GM12878 (cell line): ENCODE results near the gene ADH1C. TPM values are rescaled to one million over a fixed set of nuclear protein-coding genes. Genes with fewer than 3 reads are reported as not detected.

Experiments used
- ATAC-seq: fragments of 200-7000 bp; cut with Tn5 transposase; 3 replicates; pipeline ENCODE4 v1.9.1; 2020; ENCODE audit warnings: mild to moderate bottlenecking, moderate library complexity
- BruUV-seq: library from RNA; stranded (reverse); fragments of 400-500 nt; replicated peaks from 2 replicates; lab custom pipeline; 2021; lab: Mats Ljungman, UMichigan
- CTCF ChIA-PET: fragments of 300-600 bp; sonication (Branson Sonifier 250); formaldehyde crosslinking; extraction: SDS; loops from one replicate; lab custom pipeline; 2021; ENCODE audit warnings: inconsistent platforms; lab: Yijun Ruan, JAX
- POLR2A ChIA-PET: fragments of 350-600 bp; formaldehyde crosslinking; extraction: SDS; loops from one replicate; lab custom pipeline; 2021; ENCODE audit warnings: inconsistent platforms; lab: Charles Lee
- RAD21 ChIA-PET: fragments of 300-600 bp; sonication (Branson Sonifier 250); formaldehyde crosslinking; loops from one replicate; lab custom pipeline; 2023; ENCODE audit warnings: antibody characterized with exemption; ENCODE audit not compliant: unreplicated experiment; lab: Charles Lee
- SMC1A ChIA-PET: fragments of 300-600 bp; sonication (Branson Sonifier 250); formaldehyde crosslinking; loops from one replicate; lab custom pipeline; 2023; ENCODE audit not compliant: unreplicated experiment, uncharacterized antibody; lab: Charles Lee
- DNase-seq: peaks from one replicate; pipeline ENCODE4 v3.0.0-alpha.2; 2011; ENCODE audit warnings: low read depth, low spot score
- FAIRE-seq: peaks from 3 replicates; lab custom pipeline; 2011; peaks lifted over from hg19 to GRCh38; lab: Jason Lieb, UNC
- H2AFZ ChIP-seq: 2 replicates; pipeline ENCODE4 v1.6.0; 2011; ENCODE audit warnings: low read depth, low read length, control low read depth; ENCODE audit not compliant: control insufficient read depth
- H3K27ac ChIP-seq: 2 replicates; pipeline ENCODE4 v1.5.1; 2011; ENCODE audit warnings: control low read depth; ENCODE audit not compliant: control insufficient read depth, insufficient read depth
- H3K27me3 ChIP-seq, 2 experiments: replicated peaks in 1 of 2; 2 replicates each; pipeline versions ENCODE4 v1.6.0 to v1.6.1; 2011; ENCODE audit warnings: low read length in 1 of 2; ENCODE audit not compliant: control insufficient read depth in 2 of 2, insufficient read depth in 2 of 2
- H3K36me3 ChIP-seq, 2 experiments: 2 replicates each; pipeline ENCODE4 v1.5.1; 2011; ENCODE audit warnings: low read length in 1 of 2; ENCODE audit not compliant: control insufficient read depth in 2 of 2, insufficient read depth in 2 of 2
- H3K4me1 ChIP-seq: 2 replicates; pipeline ENCODE4 v1.6.1; 2011; ENCODE audit warnings: mild to moderate bottlenecking, low read length, moderate library complexity, mixed read lengths; ENCODE audit not compliant: control insufficient read depth, insufficient read depth
- H3K4me2 ChIP-seq: 2 replicates; pipeline ENCODE4 v1.6.0; 2011; ENCODE audit warnings: control low read depth; ENCODE audit not compliant: control insufficient read depth, insufficient read depth
- H3K4me3 ChIP-seq: fragments of 200-600 bp; sonication (generic); 2 replicates; pipeline ENCODE4 v1.5.1; 2016
- H3K79me2 ChIP-seq: 2 replicates; pipeline ENCODE4 v1.6.0; 2011; ENCODE audit warnings: low read length; ENCODE audit not compliant: control insufficient read depth, insufficient read depth
- H3K9ac ChIP-seq: 2 replicates; pipeline ENCODE4 v1.8.0; 2011; ENCODE audit warnings: low read length, control low read depth, mixed read lengths; ENCODE audit not compliant: control insufficient read depth, insufficient read depth
- H3K9me3 ChIP-seq: replicated peaks from 3 replicates; pipeline ENCODE4 v1.5.1; 2011; ENCODE audit warnings: mild to moderate bottlenecking, low read length; ENCODE audit not compliant: control insufficient read depth, insufficient read depth
- H4K20me1 ChIP-seq: 2 replicates; pipeline ENCODE4 v1.6.0; 2011; ENCODE audit not compliant: control insufficient read depth, insufficient read depth
- CREB1 ChIP-seq: IDR thresholded peaks from 2 replicates; pipeline ENCODE4 v1.6.1; 2012; ENCODE audit warnings: low read depth, mild to moderate bottlenecking, inconsistent platforms
- ESRRA ChIP-seq: IDR thresholded peaks from 2 replicates; pipeline ENCODE4 v1.6.1; 2012; ENCODE audit warnings: mild to moderate bottlenecking, low read length, improper control_type of control experiment
- FOXM1 ChIP-seq: IDR thresholded peaks from 2 replicates; pipeline ENCODE4 v1.6.1; 2012; ENCODE audit warnings: low read depth, mild to moderate bottlenecking, inconsistent platforms, low read length, moderate library complexity
- KLF5 ChIP-seq: fragments of 450-650 bp; IDR thresholded peaks from 2 replicates; pipeline ENCODE4 v1.6.1; 2014; ENCODE audit warnings: mild to moderate bottlenecking; ENCODE audit not compliant: partially characterized antibody
- NRF1 ChIP-seq: conservative IDR thresholded peaks from 2 replicates; pipeline ENCODE4 v1.6.1; 2011; ENCODE audit warnings: mild to moderate bottlenecking, low read depth, low read length, improper control_type of control experiment
- SMAD1 ChIP-seq: fragments of 450-650 bp; IDR thresholded peaks from 2 replicates; pipeline ENCODE4 v1.6.1; 2018; ENCODE audit warnings: mild to moderate bottlenecking, low read depth; ENCODE audit not compliant: partially characterized antibody
- SPI1 ChIP-seq: IDR thresholded peaks from 2 replicates; pipeline ENCODE4 v1.6.1; 2011; ENCODE audit warnings: low read depth, mild to moderate bottlenecking, low read length, moderate library complexity, borderline replicate concordance; ENCODE audit not compliant: insufficient read depth
- SREBF2 ChIP-seq: IDR thresholded peaks from 2 replicates; pipeline ENCODE4 v1.6.1; 2012; ENCODE audit warnings: mild to moderate bottlenecking, low read length
- STAT1 ChIP-seq: fragments of 450-650 bp; conservative IDR thresholded peaks from 2 replicates; pipeline ENCODE4 v1.6.1; 2014; ENCODE audit warnings: antibody characterized with exemption, mild to moderate bottlenecking
- in situ Hi-C: fragments of 300-500 bp; cut with MboI; formaldehyde crosslinking; loops from 9 replicates; pipeline ENCODE4 v1.14.3; 2018; ENCODE audit warnings: mixed read lengths
- intact Hi-C: fragments of 100-400 bp; cut with micrococcal nuclease; formaldehyde crosslinking; loops from one replicate; pipeline ENCODE4 v1.14.2; 2022; ENCODE audit not compliant: unreplicated experiment
- polyA plus RNA-seq, 11 experiments: library from polyadenylated mRNA; depleted of rRNA in 4 of 11; unstranded in 6 of 11; stranded (reverse) in 5 of 11; fragments of >200 nt; fragmentation: Nextera tagmentation in 4 of 11; fragmentation: Illumina TruSeq in 1 of 11; extraction: Ambion mirVana in 4 of 11; extraction: Trizol in 1 of 11; gene quantifications; 1 replicate in 1 of 11; 2 replicates in 10 of 11; pipeline versions ENCODE4 v1.2.1 to v1.2.3, GENCODE V29; 2011 to 2016; ENCODE audit warnings: inconsistent platforms in 2 of 11, missing spikeins in 2 of 11, low read depth in 1 of 11
- total RNA-seq, 4 experiments: library from RNA; depleted of rRNA in 3 of 4; stranded (reverse); fragments of >200 nt in 3 of 4; fragmentation: Illumina TruSeq in 1 of 4; extraction: Trizol in 1 of 4; gene quantifications; 2 replicates each; pipeline versions ENCODE4 v1.2.1 to v1.2.3, GENCODE V29; 2013 to 2021
- TF ChIP-seq, protein P1 (sequence below): fragments of 450-650 bp; conservative IDR thresholded peaks from 2 replicates; pipeline ENCODE4 v1.6.1; 2017; ENCODE audit warnings: mild to moderate bottlenecking, moderate library complexity

Gene ADH1C
- total and polyA plus RNA-seq, 10 of the 15 experiments (the other 5 are each of a cell fraction or from before 2014, with no cell fraction given), result 0.04 to 1.1 (median 0.10) TPM; not detected in 3

DNA sequence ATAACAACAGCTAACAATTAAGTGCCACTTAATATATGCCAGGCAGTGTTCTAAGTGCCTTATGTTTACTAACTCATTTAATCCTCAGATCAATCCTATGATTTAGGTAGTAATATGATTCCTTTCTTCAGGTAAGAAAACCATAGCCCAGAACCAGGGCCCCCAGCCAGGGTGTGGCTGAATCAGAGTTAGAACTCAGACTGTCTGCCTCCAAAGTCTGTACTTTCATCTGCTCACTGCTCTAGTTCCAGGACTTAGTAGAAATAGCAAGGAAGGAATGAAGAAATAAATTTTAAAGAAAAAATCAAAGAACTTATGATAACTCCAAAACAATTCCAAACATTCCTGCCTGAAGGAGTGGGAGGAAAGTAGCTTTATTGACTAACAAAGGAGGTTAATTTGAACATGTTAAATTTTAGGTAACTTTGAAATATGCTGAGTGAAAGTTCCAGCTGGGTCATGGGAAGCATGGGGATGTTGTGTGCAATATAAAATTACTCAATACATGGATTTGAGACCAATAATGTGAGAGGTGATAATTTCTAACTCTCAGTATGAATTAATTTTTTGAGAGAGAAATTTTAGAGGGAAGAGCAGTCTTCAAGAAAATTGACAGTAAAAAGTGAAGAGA is 8.8 kb upstream of the ADH1C start:
- CTCF ChIA-PET, result interaction anchor here (0.9 kb wide), 1 partner anchor 42 kb away, joined by 3 read pairs; no protein-coding TSS in a partner anchor
- H4K20me1 ChIP-seq, result no peaks in the 10 kb centered on the region
- no peak overlapping the region for H3K4me3 ChIP-seq
- no peak overlapping the region for H3K27ac ChIP-seq
- no peaks in the 10 kb centered on the region for H3K27me3 ChIP-seq
- DNase-seq (no peak), FAIRE-seq (no peak), ATAC-seq (no peak)
- RAD21 ChIA-PET, result no interaction called here
- H3K4me1 ChIP-seq, result no peaks in the 10 kb centered on the region
- BruUV-seq, result no TSS peak
- H2AFZ ChIP-seq, result no peak overlapping the region
- no peaks in the 10 kb centered on the region for H3K79me2 ChIP-seq
- no peaks in the 10 kb centered on the region for H3K9me3 ChIP-seq
- POLR2A ChIA-PET, result no interaction called here
- no peak for TF ChIP-seq NRF1
- TF ChIP-seq ESRRA, result no peak
- TF ChIP-seq, protein P1, sequence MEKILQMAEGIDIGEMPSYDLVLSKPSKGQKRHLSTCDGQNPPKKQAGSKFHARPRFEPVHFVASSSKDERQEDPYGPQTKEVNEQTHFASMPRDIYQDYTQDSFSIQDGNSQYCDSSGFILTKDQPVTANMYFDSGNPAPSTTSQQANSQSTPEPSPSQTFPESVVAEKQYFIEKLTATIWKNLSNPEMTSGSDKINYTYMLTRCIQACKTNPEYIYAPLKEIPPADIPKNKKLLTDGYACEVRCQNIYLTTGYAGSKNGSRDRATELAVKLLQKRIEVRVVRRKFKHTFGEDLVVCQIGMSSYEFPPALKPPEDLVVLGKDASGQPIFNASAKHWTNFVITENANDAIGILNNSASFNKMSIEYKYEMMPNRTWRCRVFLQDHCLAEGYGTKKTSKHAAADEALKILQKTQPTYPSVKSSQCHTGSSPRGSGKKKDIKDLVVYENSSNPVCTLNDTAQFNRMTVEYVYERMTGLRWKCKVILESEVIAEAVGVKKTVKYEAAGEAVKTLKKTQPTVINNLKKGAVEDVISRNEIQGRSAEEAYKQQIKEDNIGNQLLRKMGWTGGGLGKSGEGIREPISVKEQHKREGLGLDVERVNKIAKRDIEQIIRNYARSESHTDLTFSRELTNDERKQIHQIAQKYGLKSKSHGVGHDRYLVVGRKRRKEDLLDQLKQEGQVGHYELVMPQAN, result no peak
- no peak for TF ChIP-seq SREBF2
- no peak for TF ChIP-seq STAT1
- TF ChIP-seq CREB1, result no peak
- TF ChIP-seq FOXM1, result no peak
- TF ChIP-seq KLF5, result no peak
- no peak for TF ChIP-seq SPI1
- TF ChIP-seq SMAD1, result no peak
- intact Hi-C loops (no loop called here), in situ Hi-C loops (no loop called here)
- no peak overlapping the region for H3K4me2 ChIP-seq
- H3K9ac ChIP-seq, result no peak overlapping the region
- SMC1A ChIA-PET, result interaction anchor here (0.9 kb wide), 1 partner anchor 8 kb away, joined by 6 read pairs; no protein-coding TSS in a partner anchor
- H3K36me3 ChIP-seq, result no peaks in the 10 kb centered on the region
